HPDE6-E6E7 (cell line): ENCODE data around the gene PDE7B.
"Not testable (repeated sequence)": the region's sequence is repeated elsewhere in the genome, so short reads cannot be mapped to it uniquely, and the experiment has no call there.

ENCODE experiments used
- DNase-seq: peaks from one replicate; pipeline ENCODE4 v3.0.0; 2011; ENCODE audit warnings: missing footprints; ENCODE audit errors: extremely low spot score

PDE7B gene

DNA sequence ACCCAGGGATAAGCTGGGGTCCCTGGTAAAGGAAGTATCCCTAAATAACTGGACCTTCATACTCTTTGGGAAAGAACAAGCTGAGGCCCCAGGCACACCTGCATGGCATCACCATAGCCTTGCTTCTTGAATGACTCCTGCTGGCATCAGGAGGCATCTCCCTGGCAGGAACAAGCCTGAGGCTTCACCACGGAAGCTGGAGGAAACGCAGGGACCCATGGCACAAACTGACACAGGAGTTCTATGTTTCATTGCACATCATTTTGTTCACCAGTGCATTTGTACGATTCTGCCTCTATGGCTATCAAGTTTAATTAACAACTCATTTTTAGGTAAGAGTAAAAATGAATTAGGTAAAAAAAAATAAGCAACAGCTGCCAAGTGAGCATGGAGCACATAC lies 619 bp upstream of the PDE7B start:
- DNase-seq = no peak

DNA sequence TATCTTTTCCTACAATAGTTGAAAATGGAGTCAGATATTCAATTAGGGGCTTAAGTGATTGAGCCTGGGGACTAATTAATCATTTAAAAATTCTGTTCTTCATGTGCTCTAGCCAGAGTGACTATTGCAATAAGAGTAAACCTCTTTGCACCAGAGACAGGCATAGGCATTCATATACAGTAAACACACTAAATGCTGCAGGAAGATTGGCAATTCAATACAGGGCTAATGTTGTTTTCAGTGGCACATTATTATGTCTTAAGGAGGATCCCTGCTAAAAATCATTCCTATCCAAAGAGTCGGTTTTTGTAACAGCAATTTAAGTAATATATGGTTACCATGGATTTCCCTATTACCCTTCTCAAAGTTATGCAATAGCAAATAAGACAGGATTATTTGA lies 1.2 kb downstream of the PDE7B start:
- no peak for DNase-seq

DNA sequence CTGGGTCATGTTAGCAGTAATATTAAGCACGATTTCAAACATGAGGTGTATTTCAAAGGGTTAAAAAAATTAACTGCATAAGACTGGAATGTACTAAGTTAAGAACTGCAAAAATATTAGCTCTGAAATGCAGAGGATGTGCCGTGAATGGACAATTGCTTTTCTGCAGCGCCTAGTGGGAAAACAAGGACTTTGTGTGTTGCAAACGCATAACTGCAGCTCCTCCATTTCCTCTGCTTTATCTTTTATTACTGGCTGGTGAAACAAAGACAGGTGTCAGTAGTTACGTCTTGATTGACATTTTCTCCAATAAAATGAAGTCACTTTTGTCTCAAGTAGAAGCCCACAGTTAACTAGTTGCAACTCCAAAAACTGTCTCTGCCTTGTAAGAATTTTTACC lies 1.7 kb downstream of the PDE7B start:
- no peak for DNase-seq

DNA sequence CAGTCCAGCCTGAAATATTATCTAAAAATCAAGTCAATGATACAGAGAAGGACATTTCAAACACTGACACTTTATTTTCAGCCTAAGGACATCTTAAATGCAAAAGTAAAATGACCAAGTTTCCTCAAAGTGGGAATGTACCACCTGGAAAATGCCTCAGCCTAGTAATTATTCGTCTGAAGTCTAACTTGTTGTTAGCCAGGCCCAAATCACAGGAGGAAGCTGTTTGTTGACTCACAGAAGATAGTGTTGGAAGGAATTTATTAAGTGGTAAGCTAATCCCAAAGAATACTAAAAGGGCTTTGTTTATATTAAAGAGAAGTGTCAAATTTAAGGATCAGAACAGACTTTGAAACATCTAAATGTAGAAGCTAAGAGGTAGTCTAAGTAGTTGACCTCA lies 2.5 kb downstream of the PDE7B start:
- no peak for DNase-seq

DNA sequence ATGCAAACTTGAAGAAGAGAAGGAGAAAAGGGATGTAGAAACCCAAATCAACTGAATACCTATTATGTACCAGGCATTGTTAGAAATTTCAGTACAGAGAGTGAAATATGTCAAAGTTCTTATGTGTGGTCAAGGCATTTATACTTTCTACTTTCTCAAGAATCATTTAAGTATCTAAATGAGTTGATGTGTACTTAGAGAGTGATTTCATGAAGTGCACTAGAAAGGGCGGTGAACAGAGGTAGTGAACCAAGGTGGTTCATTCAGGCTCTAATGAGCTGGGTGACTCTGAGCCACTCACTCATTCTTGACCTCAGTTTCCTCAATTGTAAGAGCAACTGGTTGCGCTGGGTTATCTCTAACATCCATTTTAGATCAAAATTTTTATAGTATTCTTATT lies 3.3 kb downstream of the PDE7B start:
- DNase-seq = no peak

DNA sequence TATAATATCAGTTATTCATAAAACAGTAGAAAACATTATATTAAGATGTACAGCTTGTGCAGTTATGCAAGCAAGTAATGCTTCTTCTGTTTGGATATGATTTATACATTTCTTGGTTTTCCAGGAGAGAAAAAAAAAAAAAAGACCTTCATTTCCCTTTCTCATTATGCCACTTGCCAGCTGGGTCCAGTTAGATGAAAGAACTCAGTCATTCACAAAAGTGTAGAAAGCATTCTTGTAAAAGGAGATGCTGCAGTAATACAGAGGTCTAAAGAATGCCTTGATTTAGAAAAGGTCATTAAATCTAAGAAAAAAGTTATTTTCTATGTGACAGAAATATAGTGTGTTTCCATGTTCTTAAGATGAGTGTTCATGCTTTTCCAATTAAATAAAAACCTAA lies 7.4 kb downstream of the PDE7B start:
- DNase-seq = no peak

DNA sequence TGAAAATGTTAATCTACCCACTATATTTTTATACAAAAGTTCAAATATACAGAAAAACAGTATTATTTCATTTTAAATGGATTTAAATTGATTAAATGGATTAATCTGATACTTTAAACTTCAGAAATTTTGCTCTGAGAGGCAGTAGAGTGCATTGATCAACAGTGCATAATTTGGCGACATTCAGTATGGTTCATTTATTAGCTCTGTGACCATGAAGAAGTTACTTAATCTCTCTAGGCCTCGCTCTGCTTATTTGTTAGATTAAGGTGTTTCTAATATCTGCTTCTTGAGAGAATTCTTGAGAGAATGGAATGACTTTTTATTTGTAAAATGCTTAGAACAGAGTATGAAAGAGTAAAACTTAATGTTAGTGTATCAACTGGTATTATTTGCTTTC lies 8.9 kb downstream of the PDE7B start:
- no peak for DNase-seq

DNA sequence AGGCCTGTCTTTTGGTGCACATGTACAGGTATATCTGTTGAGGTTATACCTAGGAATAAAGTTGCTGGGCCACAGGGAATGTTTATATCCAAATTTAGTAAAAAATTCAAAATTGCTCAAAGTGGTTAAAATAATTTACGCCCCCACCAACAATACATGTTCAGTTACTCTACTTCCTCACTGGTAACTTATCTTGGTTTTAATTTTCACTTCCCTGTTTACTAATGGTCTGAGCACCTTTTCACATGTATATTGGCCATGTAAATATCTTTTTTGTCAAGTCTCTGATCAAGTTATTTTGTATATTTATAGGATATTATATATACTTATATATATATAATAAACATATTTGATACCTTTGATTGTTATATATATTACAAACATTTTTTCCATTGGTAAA lies 9.7 kb downstream of the PDE7B start:
- no peak for DNase-seq

DNA sequence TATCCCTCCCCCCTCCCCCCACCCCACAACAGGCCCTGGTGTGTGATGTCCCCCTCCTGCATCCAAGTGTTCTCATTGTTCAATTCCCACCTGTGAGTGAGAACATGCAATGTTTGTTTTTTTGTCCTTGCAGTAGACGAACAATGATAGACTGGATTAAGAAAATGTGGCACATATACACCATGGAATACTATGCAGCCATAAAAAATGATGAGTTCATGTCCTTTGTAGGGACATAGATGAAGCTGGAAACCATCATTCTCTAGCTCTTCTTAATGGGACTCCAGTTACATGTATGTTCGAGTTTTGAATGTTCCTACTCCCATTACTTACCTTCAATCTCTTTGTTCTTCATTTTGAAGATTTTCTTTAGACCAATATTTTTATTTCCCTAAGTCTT lies 13.4 kb downstream of the PDE7B start:
- DNase-seq = not testable (repeated sequence)

DNA sequence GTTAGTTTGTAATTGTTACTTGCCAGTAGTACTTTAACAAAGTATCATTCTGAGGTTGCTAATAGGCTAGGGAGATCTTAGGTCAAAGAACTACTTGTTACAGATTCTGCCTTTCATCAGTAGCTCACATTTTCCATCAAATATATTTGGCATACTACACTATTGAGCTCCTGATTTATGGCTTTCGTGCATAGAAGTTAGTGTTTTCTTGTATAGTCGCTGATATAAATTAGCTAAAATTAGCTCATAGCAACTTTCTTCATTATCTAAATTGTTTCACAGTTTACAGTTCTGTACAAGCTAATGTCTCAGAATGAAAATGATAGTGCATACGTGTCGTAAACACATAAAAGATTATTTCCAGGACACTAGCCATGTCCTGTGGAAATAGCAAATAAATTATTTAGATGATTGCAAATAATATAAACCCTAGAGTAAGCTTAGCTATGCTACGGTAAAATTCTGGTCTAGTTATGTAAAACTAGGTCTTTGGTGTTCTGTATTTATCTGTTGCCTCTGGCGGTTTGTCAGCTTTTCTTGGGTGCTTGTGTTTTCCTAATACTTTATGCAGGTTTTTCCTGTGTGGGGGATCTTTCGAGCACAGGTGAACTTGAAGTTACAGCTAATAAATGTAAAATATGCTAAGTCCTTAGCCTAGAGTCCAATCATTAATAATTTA lies 15.1 kb downstream of the PDE7B start:
- DNase-seq = no peak

DNA sequence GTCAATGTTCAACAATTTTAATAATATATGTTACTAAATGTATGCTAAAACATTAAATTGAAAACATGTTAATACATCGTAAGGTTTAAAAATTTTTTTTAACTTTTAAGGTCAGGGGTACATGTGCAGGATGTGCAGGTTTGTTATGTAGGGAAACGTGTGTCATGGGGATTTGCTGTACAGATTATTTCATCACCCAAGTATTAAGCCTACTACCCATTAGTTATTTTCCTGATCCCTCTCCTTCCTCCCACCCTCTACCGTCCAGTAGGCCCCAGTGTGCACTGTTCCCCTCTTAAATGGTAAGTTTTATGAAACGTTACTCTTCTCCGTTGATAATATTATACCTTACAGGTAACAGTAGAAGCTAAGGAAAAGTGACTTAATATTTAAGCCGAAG lies 15.8 kb downstream of the PDE7B start:
- DNase-seq = no peak

DNA sequence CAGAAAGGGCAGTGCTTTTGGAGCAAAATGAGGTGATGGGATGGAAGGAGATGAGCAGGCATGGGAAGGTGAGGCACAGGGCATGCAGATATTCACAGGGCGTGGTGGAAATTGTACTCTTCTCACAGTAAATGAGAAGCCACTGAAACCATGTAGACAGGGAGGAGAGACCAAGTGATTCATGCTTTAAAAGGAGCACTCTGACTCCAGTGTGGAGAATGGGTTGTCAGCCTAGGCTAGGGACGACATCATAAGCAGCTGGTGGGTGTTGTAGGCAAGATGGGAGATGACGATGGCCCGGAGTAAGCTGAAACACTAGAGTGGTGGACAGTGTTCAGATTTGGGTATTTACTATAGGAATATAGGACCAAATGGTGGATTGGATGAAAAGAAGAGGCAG lies 18.4 kb downstream of the PDE7B start:
- no peak for DNase-seq

DNA sequence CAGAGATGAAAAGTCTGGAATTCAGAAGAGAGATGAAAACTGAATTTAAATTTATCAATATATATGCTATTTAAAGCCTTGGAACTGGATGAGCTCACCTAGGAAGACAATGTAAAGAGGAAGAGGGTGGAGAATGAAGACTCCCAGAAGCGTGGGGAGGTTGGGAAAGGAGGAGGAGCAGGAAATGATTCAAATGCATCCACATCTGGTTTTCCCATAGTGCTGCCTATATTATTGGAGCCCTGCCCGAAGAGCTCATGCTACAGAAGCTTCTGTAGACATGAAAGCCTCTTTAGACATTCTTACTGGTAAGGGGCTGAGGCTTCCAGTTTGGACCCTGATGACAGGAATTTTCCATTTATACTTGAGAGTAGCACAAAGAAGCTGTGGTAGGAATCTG lies 19.2 kb downstream of the PDE7B start:
- DNase-seq = no peak

DNA sequence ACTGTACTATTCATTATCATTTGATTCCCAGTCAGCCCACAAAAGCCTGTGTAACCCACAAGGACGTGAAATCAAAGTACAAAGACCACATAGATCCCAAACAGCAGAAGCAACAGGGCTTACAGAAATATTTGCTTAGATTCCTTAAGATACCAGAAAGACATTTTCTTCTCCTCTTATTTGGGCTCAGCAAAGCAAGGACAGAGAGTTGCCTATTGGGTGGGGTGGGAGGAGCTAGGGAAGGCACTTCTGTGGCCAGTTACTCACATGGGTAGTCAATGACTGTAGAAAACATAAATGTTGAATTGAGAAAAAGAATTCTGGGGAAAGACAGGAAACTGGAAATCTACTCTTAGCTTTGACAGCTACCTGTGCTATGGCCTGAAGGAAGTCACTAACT lies 19.8 kb downstream of the PDE7B start:
- no peak for DNase-seq

DNA sequence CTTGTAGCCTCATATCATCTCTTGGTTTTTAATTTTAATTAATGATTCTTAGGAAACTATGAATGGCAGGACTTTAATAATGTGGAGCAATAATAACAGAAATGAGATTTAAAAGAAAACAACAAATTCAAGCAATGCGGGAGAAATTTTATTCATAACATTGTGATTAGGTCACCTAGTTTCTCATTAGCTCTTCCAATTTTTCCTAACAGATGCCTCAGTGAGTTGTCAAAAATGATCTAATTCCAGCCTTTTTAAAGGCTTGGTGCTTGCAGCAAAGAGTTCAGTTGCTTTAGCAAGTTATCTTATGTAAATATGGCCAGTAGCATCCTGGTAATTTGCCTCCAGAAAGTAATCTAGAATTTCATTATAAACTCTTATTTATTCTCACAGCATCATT lies 20.4 kb downstream of the PDE7B start:
- DNase-seq = no peak

DNA sequence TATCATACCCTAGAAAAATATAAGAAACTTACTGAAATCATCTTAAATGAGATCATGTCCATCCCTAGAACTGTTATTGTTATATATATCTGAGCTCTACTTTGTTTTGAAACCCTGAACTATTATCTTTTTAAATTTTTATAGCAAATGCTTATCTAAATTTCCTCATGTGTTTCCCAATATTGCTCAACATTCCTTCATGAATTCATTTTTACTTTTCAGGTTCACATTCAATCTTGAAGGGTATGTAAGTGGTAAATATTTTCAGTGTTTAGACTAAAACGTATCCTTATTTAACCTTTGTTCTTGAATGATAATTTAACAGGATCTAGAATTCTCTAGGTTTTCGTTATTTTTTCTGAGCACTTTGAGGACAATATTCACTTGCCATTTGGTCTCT lies 23.9 kb downstream of the PDE7B start:
- DNase-seq = no peak

DNA sequence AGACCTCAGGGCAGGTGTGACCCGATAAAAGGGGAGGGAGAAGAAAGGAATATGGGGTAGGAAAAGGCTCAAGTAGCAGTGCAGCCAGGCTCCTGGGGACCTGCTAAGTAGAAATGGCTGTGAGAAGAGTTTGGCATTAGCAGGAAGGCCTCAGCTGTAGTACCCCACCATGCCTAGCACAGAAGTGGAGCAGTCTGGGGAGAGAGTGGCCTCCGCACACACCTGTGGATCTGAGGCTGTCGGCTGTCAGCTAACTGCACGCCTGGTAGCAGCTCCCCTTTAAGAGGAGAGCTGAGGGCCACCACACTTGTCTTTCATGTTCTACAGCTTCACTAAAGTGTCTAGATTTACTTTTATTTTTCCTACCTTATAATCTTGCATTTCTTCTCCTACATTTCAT lies 24.6 kb downstream of the PDE7B start:
- DNase-seq = no peak

DNA sequence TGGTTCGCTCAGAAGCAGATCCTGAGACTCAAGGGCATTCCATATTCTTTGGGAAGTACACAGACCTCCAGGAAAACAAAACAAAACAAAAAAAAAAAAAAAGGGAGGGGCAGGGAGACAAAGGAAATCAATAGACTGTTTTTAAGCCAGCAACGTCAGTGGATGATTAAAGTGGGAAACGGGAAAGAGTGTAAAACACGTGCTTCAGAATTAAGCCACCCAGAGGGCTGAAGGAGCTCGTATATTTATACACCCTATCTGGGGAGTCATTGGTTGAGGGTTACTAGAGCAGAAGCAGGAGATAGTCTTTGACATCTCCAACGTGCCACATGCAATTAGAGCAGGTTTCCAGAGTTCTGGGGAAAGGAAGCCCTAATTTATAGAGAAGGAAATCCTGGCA lies 26.2 kb downstream of the PDE7B start:
- no peak for DNase-seq

DNA sequence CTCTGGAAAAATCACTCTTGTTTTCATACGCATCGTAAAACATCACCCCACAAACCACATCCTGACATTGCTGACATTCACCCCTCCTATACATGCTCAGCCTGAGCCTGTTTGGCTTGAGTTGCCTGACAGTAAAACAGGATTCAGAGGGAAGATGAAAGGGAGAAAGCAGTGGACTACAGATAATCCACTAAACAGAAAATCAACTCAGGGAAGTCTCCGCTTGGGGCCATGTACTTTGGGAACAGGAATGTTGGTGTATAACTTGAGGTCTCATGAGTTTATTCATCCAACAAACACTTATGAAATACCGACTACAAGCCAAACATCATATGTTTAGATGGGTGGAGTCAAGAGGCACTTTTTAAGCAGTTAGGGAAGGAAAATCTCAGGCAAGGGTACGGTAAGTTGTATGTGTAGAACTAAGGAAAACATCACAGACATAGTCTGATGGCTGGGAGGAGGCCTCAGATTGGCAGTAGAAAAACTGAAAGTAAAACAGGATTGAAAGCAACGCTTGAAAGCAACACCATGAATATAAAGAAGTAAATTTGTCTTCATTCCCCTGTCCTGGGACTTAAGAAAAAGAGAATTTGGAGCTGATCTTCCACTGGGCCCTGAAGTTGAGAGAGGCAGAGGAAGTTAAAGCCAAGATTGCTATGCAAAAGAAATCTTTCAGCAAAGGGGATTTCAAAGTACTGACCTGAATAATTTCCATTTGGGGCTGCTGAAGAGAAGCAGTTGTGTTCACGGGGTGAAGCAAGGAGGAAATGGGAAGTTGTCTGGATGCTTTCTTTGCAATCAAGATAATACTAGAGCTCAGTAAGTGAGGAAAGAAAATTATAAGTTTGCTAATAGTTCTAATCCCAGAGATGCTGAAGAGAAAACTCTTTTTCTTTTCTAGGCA lies 28.8 kb downstream of the PDE7B start:
- DNase-seq = no peak

DNA sequence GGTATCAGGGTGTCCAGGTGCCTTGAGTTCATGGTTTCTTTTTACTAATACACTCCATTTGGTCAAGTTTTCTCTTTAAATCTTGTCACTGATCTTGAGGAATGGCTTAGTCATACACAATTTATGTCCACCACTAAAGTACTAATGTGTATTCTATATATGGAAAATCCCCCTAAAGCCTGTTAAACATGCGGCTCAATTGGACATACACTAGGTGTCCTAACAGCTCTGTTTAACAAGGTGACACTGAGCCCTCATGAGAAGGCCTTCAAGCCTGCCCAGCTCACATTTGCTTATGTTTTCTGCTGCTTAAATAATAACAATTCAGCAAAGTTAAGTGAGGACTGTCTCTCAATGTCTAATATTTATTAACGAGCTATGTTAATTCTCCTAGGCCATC lies 31.5 kb downstream of the PDE7B start:
- DNase-seq = no peak

DNA sequence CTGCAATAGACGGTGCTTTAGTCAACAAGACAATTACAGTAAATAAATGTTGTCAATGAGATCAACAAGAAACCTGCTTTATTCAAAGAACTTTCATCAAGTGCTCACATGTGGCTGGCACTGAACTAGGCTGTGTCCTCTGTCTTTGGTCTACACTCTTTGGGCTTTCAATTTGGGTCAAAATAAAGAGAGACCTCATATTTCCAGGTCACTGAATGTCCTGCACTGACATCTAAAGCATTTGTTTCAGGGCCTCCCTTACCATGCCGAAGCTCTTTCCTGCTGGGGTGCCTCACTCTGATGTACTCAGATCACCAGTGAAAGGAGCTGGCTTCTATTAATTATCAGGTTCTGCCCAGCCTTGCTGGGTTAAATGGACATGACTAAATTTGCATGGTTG lies 32.0 kb downstream of the PDE7B start:
- no peak for DNase-seq

DNA sequence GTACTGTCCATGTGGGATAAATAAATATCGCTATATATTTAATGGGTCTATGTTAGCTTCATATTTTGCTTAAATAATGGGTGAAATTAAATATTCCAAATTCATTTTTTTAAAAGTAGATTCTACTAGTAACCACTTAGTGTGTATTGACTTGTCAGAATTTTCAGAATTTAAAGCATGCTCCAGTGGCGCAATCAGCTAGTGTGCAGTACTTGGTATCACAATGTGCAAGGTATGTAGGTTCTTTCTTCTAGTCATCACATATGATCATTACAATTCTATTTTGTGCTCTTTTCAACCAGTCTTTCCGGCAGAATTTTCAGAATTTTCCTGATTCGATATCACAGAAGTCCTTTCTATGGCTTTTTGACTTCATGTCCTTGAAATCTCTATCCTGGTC lies 32.6 kb downstream of the PDE7B start:
- DNase-seq = no peak

DNA sequence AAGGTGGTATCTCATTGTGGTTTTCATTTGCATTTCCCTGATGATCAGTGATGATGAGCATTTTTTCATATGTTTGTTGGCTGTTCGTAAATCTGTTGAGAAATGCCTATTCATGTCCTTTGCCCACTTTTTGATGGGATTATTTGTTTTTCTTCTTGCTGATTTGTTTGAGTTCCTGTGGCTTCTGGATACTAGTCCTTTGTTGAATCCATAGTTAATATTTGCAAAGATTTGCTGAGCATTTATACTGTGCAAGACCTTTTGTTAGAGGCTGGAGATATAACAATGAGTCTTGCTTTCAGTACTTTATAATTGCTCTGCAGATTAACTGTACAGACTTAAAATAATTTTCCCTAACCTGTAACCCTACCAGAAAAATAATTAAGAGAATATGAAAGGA lies 35.6 kb downstream of the PDE7B start:
- no peak for DNase-seq

DNA sequence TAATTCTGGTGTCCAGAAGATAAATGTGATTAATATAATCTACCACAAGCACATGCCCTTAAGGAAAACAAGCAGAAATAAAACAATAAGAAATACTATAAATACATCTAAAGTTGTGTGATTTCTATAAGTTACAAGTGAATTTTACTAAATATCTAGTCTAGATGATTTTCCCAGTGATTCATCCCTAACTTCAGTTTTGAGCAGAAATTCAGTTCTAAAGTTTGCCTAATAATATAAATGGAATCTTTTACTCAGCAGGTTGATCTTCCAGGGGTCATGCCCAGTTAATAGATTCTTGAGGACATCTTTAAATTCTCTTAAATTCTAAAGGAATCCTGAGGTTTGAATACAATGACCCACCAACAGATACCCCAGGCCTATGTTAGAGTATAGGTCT lies 37.3 kb downstream of the PDE7B start:
- no peak for DNase-seq
